ENCODE data around the gene KIF13A. TPM values are rescaled to one million over a fixed set of nuclear protein-coding genes. Genes with fewer than 3 reads are reported as not detected.
"Not testable (repeated sequence)": the region's sequence is repeated elsewhere in the genome, so short reads cannot be mapped to it uniquely, and the experiment has no call there.

KIF13A gene
- polyA plus RNA-seq, 4 donors, result 24.9 to 34.9 (median 28.7) TPM

GRCh38 chr6:17980329-17980728, 7.1 kb downstream of the KIF13A start:
- H3K4me3 ChIP-seq (ENCODE audit: low read depth in 1 of 3, low read length in 3 of 3), result no peak overlapping the region
- H3K9me3 ChIP-seq (ENCODE audit: control insufficient read depth in 2 of 2, insufficient read depth in 1 of 2, low read depth in 1 of 2, low read length in 1 of 2), result no peaks in the 10 kb centered on the region
- peaks cover 0 to 3% (median 0%) of the 10 kb centered on the region in 3 donors for H3K4me1 ChIP-seq (ENCODE audit: control insufficient read depth in 3 of 3, insufficient read depth in 2 of 3, low read depth in 1 of 3, low read length in 2 of 3)
- 89 to 91% (median 90%) methylated on average over 4 of the region's 4 CpGs for WGBS, 3 donors
- FAIRE-seq (no peak), DNase-seq (no peak)
- peaks cover 0 to 3% (median 0%) of the 10 kb centered on the region in 3 donors for H3K36me3 ChIP-seq (ENCODE audit: control insufficient read depth in 3 of 3, insufficient read depth in 2 of 3, low read depth in 1 of 3, low read length in 3 of 3)
- no peak overlapping the region for H3K27ac ChIP-seq (ENCODE audit: low read depth in 1 of 3, low read length in 2 of 3)
- H3K27me3 ChIP-seq (ENCODE audit: control insufficient read depth in 3 of 3, insufficient read depth in 3 of 3, low read length in 3 of 3), result no peaks in the 10 kb centered on the region

GRCh38 chr6:17979479-17979878, 8.0 kb downstream of the KIF13A start:
- Histone ChIP-seq H3K9me3 (ENCODE audit: control insufficient read depth in 2 of 2, insufficient read depth in 1 of 2, low read depth in 1 of 2, low read length in 1 of 2) (no peaks in the 10 kb centered on the region), H3K36me3 (ENCODE audit: control insufficient read depth in 3 of 3, insufficient read depth in 2 of 3, low read depth in 1 of 3, low read length in 3 of 3) (peaks cover 0 to 3% (median 0%) of the 10 kb centered on the region in 3 donors), H3K27ac (ENCODE audit: low read depth in 1 of 3, low read length in 2 of 3) (no peak overlapping the region), H3K4me3 (ENCODE audit: low read depth in 1 of 3, low read length in 3 of 3) (no peak overlapping the region), H3K27me3 (ENCODE audit: control insufficient read depth in 3 of 3, insufficient read depth in 3 of 3, low read length in 3 of 3) (no peaks in the 10 kb centered on the region), H3K4me1 (ENCODE audit: control insufficient read depth in 3 of 3, insufficient read depth in 2 of 3, low read depth in 1 of 3, low read length in 2 of 3) (peaks cover 0 to 2% (median 0%) of the 10 kb centered on the region in 3 donors)
- DNase-seq (no peak), FAIRE-seq (no peak)

GRCh38 chr6:17976258-17976657, 11.2 kb downstream of the KIF13A start:
- DNase-seq; H3K9me3 ChIP-seq (ENCODE audit: control insufficient read depth in 2 of 2, insufficient read depth in 1 of 2, low read depth in 1 of 2, low read length in 1 of 2); FAIRE-seq; H3K27ac ChIP-seq (ENCODE audit: low read depth in 1 of 3, low read length in 2 of 3); H3K36me3 ChIP-seq (ENCODE audit: control insufficient read depth in 3 of 3, insufficient read depth in 2 of 3, low read depth in 1 of 3, low read length in 3 of 3); H3K4me1 ChIP-seq (ENCODE audit: control insufficient read depth in 3 of 3, insufficient read depth in 2 of 3, low read depth in 1 of 3, low read length in 2 of 3); H3K27me3 ChIP-seq (ENCODE audit: control insufficient read depth in 3 of 3, insufficient read depth in 3 of 3, low read length in 3 of 3); H3K4me3 ChIP-seq (ENCODE audit: low read depth in 1 of 3, low read length in 3 of 3): not testable (repeated sequence)
- 96 to 98% (median 98%) methylated on average over 14 to 36 of the region's 36 CpGs for WGBS, 3 donors

- Histone ChIP-seq H3K4me3 (ENCODE audit: low read depth in 1 of 3, low read length in 3 of 3) (no peak overlapping the region), H3K27ac (ENCODE audit: low read depth in 1 of 3, low read length in 2 of 3) (no peak overlapping the region), H3K9me3 (ENCODE audit: control insufficient read depth in 2 of 2, insufficient read depth in 1 of 2, low read depth in 1 of 2, low read length in 1 of 2) (no peaks in the 10 kb centered on the region), H3K4me1 (ENCODE audit: control insufficient read depth in 3 of 3, insufficient read depth in 2 of 3, low read depth in 1 of 3, low read length in 2 of 3) (peaks cover 0 to 4% (median 2%) of the 10 kb centered on the region in 3 donors), H3K36me3 (ENCODE audit: control insufficient read depth in 3 of 3, insufficient read depth in 2 of 3, low read depth in 1 of 3, low read length in 3 of 3) (no peaks in the 10 kb centered on the region), H3K27me3 (ENCODE audit: control insufficient read depth in 3 of 3, insufficient read depth in 3 of 3, low read length in 3 of 3) (no peaks in the 10 kb centered on the region)
- FAIRE-seq (no peak), DNase-seq (no peak)
- whole genome bisulfite sequencing, 3 donors, result 94 to 96% (median 95%) methylated on average over 5 of the region's 5 CpGs
These were observed 12.7 kb downstream of the KIF13A start for GRCh38 chr6:17974570-17975368.

GRCh38 chr6:17972978-17973622, 14.3 kb downstream of the KIF13A start:
- no peak overlapping the region for H3K27ac ChIP-seq (ENCODE audit: low read depth in 1 of 3, low read length in 2 of 3)
- no peaks in the 10 kb centered on the region for H3K9me3 ChIP-seq (ENCODE audit: control insufficient read depth in 2 of 2, insufficient read depth in 1 of 2, low read depth in 1 of 2, low read length in 1 of 2)
- H3K4me3 ChIP-seq (ENCODE audit: low read depth in 1 of 3, low read length in 3 of 3), result no peak overlapping the region
- no peaks in the 10 kb centered on the region for H3K36me3 ChIP-seq (ENCODE audit: control insufficient read depth in 3 of 3, insufficient read depth in 2 of 3, low read depth in 1 of 3, low read length in 3 of 3)
- DNase-seq, result no peak
- H3K27me3 ChIP-seq (ENCODE audit: control insufficient read depth in 3 of 3, insufficient read depth in 3 of 3, low read length in 3 of 3), result no peaks in the 10 kb centered on the region
- peaks cover 0 to 4% (median 2%) of the 10 kb centered on the region in 3 donors for H3K4me1 ChIP-seq (ENCODE audit: control insufficient read depth in 3 of 3, insufficient read depth in 2 of 3, low read depth in 1 of 3, low read length in 2 of 3)
- no peak for FAIRE-seq
- 58 to 73% (median 72%) methylated on average over 5 of the region's 5 CpGs for WGBS, 3 donors

GRCh38 chr6:17972074-17972952, 15.1 kb downstream of the KIF13A start:
- no peak for FAIRE-seq
- no peaks in the 10 kb centered on the region for H3K27me3 ChIP-seq (ENCODE audit: control insufficient read depth in 3 of 3, insufficient read depth in 3 of 3, low read length in 3 of 3)
- H3K36me3 ChIP-seq (ENCODE audit: control insufficient read depth in 3 of 3, insufficient read depth in 2 of 3, low read depth in 1 of 3, low read length in 3 of 3), result no peaks in the 10 kb centered on the region
- peaks cover 0 to 4% (median 2%) of the 10 kb centered on the region in 3 donors for H3K4me1 ChIP-seq (ENCODE audit: control insufficient read depth in 3 of 3, insufficient read depth in 2 of 3, low read depth in 1 of 3, low read length in 2 of 3)
- H3K9me3 ChIP-seq (ENCODE audit: control insufficient read depth in 2 of 2, insufficient read depth in 1 of 2, low read depth in 1 of 2, low read length in 1 of 2), result no peaks in the 10 kb centered on the region
- H3K4me3 ChIP-seq (ENCODE audit: low read depth in 1 of 3, low read length in 3 of 3), result no peak overlapping the region
- H3K27ac ChIP-seq (ENCODE audit: low read depth in 1 of 3, low read length in 2 of 3), result no peak overlapping the region
- 71 to 87% (median 78%) methylated on average over 7 of the region's 7 CpGs for whole genome bisulfite sequencing, 3 donors
- no peak for DNase-seq

GRCh38 chr6:17971128-17972073, 16.0 kb downstream of the KIF13A start:
- Histone ChIP-seq H3K27ac (ENCODE audit: low read depth in 1 of 3, low read length in 2 of 3) (no peak overlapping the region), H3K9me3 (ENCODE audit: control insufficient read depth in 2 of 2, insufficient read depth in 1 of 2, low read depth in 1 of 2, low read length in 1 of 2) (no peaks in the 10 kb centered on the region), H3K4me1 (ENCODE audit: control insufficient read depth in 3 of 3, insufficient read depth in 2 of 3, low read depth in 1 of 3, low read length in 2 of 3) (peaks cover 0 to 4% (median 2%) of the 10 kb centered on the region in 3 donors), H3K4me3 (ENCODE audit: low read depth in 1 of 3, low read length in 3 of 3) (no peak overlapping the region), H3K27me3 (ENCODE audit: control insufficient read depth in 3 of 3, insufficient read depth in 3 of 3, low read length in 3 of 3) (no peaks in the 10 kb centered on the region), H3K36me3 (ENCODE audit: control insufficient read depth in 3 of 3, insufficient read depth in 2 of 3, low read depth in 1 of 3, low read length in 3 of 3) (peaks cover 0 to 2% (median 0%) of the 10 kb centered on the region in 3 donors)
- 71 to 89% (median 86%) methylated on average over 7 of the region's 7 CpGs for WGBS, 3 donors
- FAIRE-seq (no peak), DNase-seq (no peak)

Data from small intestine (tissue), 7 donors.